A549 (cell line): ENCODE measurements around the gene C1orf185.

Experiments used
- ATOH8 ChIP-seq: fragments of 250-450 bp; sonication (Bioruptor Pico); IDR thresholded peaks from 2 replicates; pipeline ENCODE4 v1.5.0; 2020; ENCODE audit warnings: low read depth, mild to moderate bottlenecking, moderate library complexity
- CTCF ChIP-seq: fragments of >200 bp; sonication (Bioruptor Twin); formaldehyde crosslinking; IDR thresholded peaks from 3 replicates; pipeline ENCODE4 v1.5.1; 2016
- EHF ChIP-seq: fragments of 250-450 bp; sonication (Bioruptor Pico); IDR thresholded peaks from 2 replicates; pipeline ENCODE4 v1.5.0; 2020; ENCODE audit warnings: mild to moderate bottlenecking
- HMGXB4 ChIP-seq: fragments of 250-450 bp; sonication (Bioruptor Pico); IDR thresholded peaks from 2 replicates; pipeline ENCODE4 v1.5.0; 2021; ENCODE audit warnings: mild to moderate bottlenecking, moderate library complexity, borderline replicate concordance
- JUNB ChIP-seq: fragments of >200 bp; sonication (Bioruptor Twin); formaldehyde crosslinking; IDR thresholded peaks from 2 replicates; pipeline ENCODE4 v1.6.1; 2016
- NFE2L2 ChIP-seq: fragments of 150-350 bp; conservative IDR thresholded peaks from 2 replicates; pipeline ENCODE4 v1.6.1; 2014; ENCODE audit warnings: low read length
- POLR2A ChIP-seq: IDR thresholded peaks from 2 replicates; pipeline ENCODE4 v1.6.1; 2012; ENCODE audit warnings: mild to moderate bottlenecking, low read length
- RCOR1 ChIP-seq: fragments of 150-350 bp; IDR thresholded peaks from 2 replicates; pipeline ENCODE4 v1.6.1; 2014; ENCODE audit warnings: antibody characterized with exemption, low read length, low read depth
- SMC3 ChIP-seq: fragments of >200 bp; sonication (Bioruptor Twin); formaldehyde crosslinking; IDR thresholded peaks from 3 replicates; pipeline ENCODE4 v1.6.1; 2018; ENCODE audit warnings: inconsistent platforms
- TP53 ChIP-seq: fragments of 250-450 bp; sonication (Bioruptor Pico); IDR thresholded peaks from 2 replicates; pipeline ENCODE4 v1.5.0; 2021; ENCODE audit warnings: mild to moderate bottlenecking, moderate library complexity

DNA sequence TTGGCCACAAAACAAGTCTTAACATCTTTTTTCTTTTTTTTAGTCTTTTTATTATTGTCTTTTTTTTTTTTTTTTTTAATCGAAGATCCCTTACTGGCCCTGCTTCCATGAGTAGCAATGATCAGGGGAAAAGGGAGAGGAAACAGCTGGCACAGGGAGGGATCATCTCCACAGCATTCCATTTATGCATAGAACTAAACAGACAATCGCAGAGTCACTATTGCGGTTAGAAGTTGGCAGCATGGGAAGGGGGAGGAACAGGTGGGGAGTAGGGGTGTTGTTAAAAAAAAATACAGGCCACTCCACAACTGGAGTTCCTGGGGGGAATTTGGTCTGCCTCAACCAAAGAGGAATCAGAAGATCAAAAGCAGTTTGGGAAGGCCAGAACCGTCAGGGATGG is 55.4 kb downstream of the C1orf185 start:
- TF ChIP-seq SMC3 (no peak), NFE2L2 (no peak), CTCF (no peak), POLR2A (no peak), ATOH8 (CRISPR knock-in tag) (no peak), RCOR1 (no peak), EHF (no peak), JUNB (no peak), HMGXB4 (CRISPR knock-in tag) (no peak), TP53 (no peak)
